GM12878 (cell line): ENCODE measurements around the gene ETV7. TPM values are rescaled to one million over a fixed set of nuclear protein-coding genes. Genes with fewer than 3 reads are reported as not detected.

Experiments used
- ATAC-seq: fragments of 200-7000 bp; cut with Tn5 transposase; 3 replicates; pipeline ENCODE4 v1.9.1; 2020; ENCODE audit warnings: mild to moderate bottlenecking, moderate library complexity
- BruUV-seq: library from RNA; stranded (reverse); fragments of 400-500 nt; replicated peaks from 2 replicates; lab custom pipeline; 2021; lab: Mats Ljungman, UMichigan
- CTCF ChIA-PET: fragments of 300-600 bp; sonication (Branson Sonifier 250); formaldehyde crosslinking; extraction: SDS; loops from one replicate; lab custom pipeline; 2021; ENCODE audit warnings: inconsistent platforms; lab: Yijun Ruan, JAX
- POLR2A ChIA-PET: fragments of 350-600 bp; formaldehyde crosslinking; extraction: SDS; loops from one replicate; lab custom pipeline; 2021; ENCODE audit warnings: inconsistent platforms; lab: Charles Lee
- RAD21 ChIA-PET: fragments of 300-600 bp; sonication (Branson Sonifier 250); formaldehyde crosslinking; loops from one replicate; lab custom pipeline; 2023; ENCODE audit warnings: antibody characterized with exemption; ENCODE audit not compliant: unreplicated experiment; lab: Charles Lee
- SMC1A ChIA-PET: fragments of 300-600 bp; sonication (Branson Sonifier 250); formaldehyde crosslinking; loops from one replicate; lab custom pipeline; 2023; ENCODE audit not compliant: unreplicated experiment, uncharacterized antibody; lab: Charles Lee
- DNase-seq: peaks from one replicate; pipeline ENCODE4 v3.0.0-alpha.2; 2011; ENCODE audit warnings: low read depth, low spot score
- FAIRE-seq: peaks from 3 replicates; lab custom pipeline; 2011; peaks lifted over from hg19 to GRCh38; lab: Jason Lieb, UNC
- H2AFZ ChIP-seq: 2 replicates; pipeline ENCODE4 v1.6.0; 2011; ENCODE audit warnings: low read depth, low read length, control low read depth; ENCODE audit not compliant: control insufficient read depth
- H3K27ac ChIP-seq: 2 replicates; pipeline ENCODE4 v1.5.1; 2011; ENCODE audit warnings: control low read depth; ENCODE audit not compliant: control insufficient read depth, insufficient read depth
- H3K27me3 ChIP-seq, 2 experiments: replicated peaks in 1 of 2; 2 replicates each; pipeline versions ENCODE4 v1.6.0 to v1.6.1; 2011; ENCODE audit warnings: low read length in 1 of 2; ENCODE audit not compliant: control insufficient read depth in 2 of 2, insufficient read depth in 2 of 2
- H3K36me3 ChIP-seq, 2 experiments: 2 replicates each; pipeline ENCODE4 v1.5.1; 2011; ENCODE audit warnings: low read length in 1 of 2; ENCODE audit not compliant: control insufficient read depth in 2 of 2, insufficient read depth in 2 of 2
- H3K4me1 ChIP-seq: 2 replicates; pipeline ENCODE4 v1.6.1; 2011; ENCODE audit warnings: mild to moderate bottlenecking, low read length, moderate library complexity, mixed read lengths; ENCODE audit not compliant: control insufficient read depth, insufficient read depth
- H3K4me2 ChIP-seq: 2 replicates; pipeline ENCODE4 v1.6.0; 2011; ENCODE audit warnings: control low read depth; ENCODE audit not compliant: control insufficient read depth, insufficient read depth
- H3K4me3 ChIP-seq: fragments of 200-600 bp; sonication (generic); 2 replicates; pipeline ENCODE4 v1.5.1; 2016
- H3K79me2 ChIP-seq: 2 replicates; pipeline ENCODE4 v1.6.0; 2011; ENCODE audit warnings: low read length; ENCODE audit not compliant: control insufficient read depth, insufficient read depth
- H3K9ac ChIP-seq: 2 replicates; pipeline ENCODE4 v1.8.0; 2011; ENCODE audit warnings: low read length, control low read depth, mixed read lengths; ENCODE audit not compliant: control insufficient read depth, insufficient read depth
- H3K9me3 ChIP-seq: replicated peaks from 3 replicates; pipeline ENCODE4 v1.5.1; 2011; ENCODE audit warnings: mild to moderate bottlenecking, low read length; ENCODE audit not compliant: control insufficient read depth, insufficient read depth
- H4K20me1 ChIP-seq: 2 replicates; pipeline ENCODE4 v1.6.0; 2011; ENCODE audit not compliant: control insufficient read depth, insufficient read depth
- CBX5 ChIP-seq: sonication (generic); IDR thresholded peaks from 2 replicates; pipeline ENCODE4 v1.6.1; 2016; ENCODE audit warnings: low read depth, moderate library complexity, mild to moderate bottlenecking, inconsistent platforms
- IRF4 ChIP-seq: IDR thresholded peaks from 2 replicates; pipeline ENCODE4 v1.6.1; 2011; ENCODE audit warnings: low read depth, low read length
- TCF3 ChIP-seq: IDR thresholded peaks from 2 replicates; pipeline ENCODE4 v1.6.1; 2012; ENCODE audit warnings: low read depth, mild to moderate bottlenecking, low read length, borderline replicate concordance; ENCODE audit not compliant: insufficient read depth
- WGBS: methylation state at CpG from one replicate; pipeline ENCODE4 v1.1.6; 2016; ENCODE audit warnings: low lambda C conversion rate; ENCODE audit not compliant: insufficient replicate concordance, insufficient coverage; ENCODE audit errors: missing lambda C conversion rate; 5-methylcytosine and 5-hydroxymethylcytosine counted together
- in situ Hi-C: fragments of 300-500 bp; cut with MboI; formaldehyde crosslinking; loops from 9 replicates; pipeline ENCODE4 v1.14.3; 2018; ENCODE audit warnings: mixed read lengths
- intact Hi-C: fragments of 100-400 bp; cut with micrococcal nuclease; formaldehyde crosslinking; loops from one replicate; pipeline ENCODE4 v1.14.2; 2022; ENCODE audit not compliant: unreplicated experiment
- polyA plus RNA-seq, 11 experiments: library from polyadenylated mRNA; depleted of rRNA in 4 of 11; unstranded in 6 of 11; stranded (reverse) in 5 of 11; fragments of >200 nt; fragmentation: Nextera tagmentation in 4 of 11; fragmentation: Illumina TruSeq in 1 of 11; extraction: Ambion mirVana in 4 of 11; extraction: Trizol in 1 of 11; gene quantifications; 1 replicate in 1 of 11; 2 replicates in 10 of 11; pipeline versions ENCODE4 v1.2.1 to v1.2.3, GENCODE V29; 2011 to 2016; ENCODE audit warnings: inconsistent platforms in 2 of 11, missing spikeins in 2 of 11, low read depth in 1 of 11
- total RNA-seq, 4 experiments: library from RNA; depleted of rRNA in 3 of 4; stranded (reverse); fragments of >200 nt in 3 of 4; fragmentation: Illumina TruSeq in 1 of 4; extraction: Trizol in 1 of 4; gene quantifications; 2 replicates each; pipeline versions ENCODE4 v1.2.1 to v1.2.3, GENCODE V29; 2013 to 2021
- TF ChIP-seq, protein P1 (sequence below): fragments of 150-350 bp; IDR thresholded peaks from 2 replicates; pipeline ENCODE4 v1.6.1; 2016; ENCODE audit warnings: low read depth, low read length
- TF ChIP-seq, protein P2 (sequence below): fragments of 450-650 bp; IDR thresholded peaks from 2 replicates; pipeline ENCODE4 v1.6.1; 2016; ENCODE audit warnings: mild to moderate bottlenecking, moderate library complexity, borderline replicate concordance

ETV7 gene
- total and polyA plus RNA-seq, 10 of the 15 experiments (the other 5 are each of a cell fraction or from before 2014, with no cell fraction given): 0.04 to 1.8 (median 1.3) TPM

DNA sequence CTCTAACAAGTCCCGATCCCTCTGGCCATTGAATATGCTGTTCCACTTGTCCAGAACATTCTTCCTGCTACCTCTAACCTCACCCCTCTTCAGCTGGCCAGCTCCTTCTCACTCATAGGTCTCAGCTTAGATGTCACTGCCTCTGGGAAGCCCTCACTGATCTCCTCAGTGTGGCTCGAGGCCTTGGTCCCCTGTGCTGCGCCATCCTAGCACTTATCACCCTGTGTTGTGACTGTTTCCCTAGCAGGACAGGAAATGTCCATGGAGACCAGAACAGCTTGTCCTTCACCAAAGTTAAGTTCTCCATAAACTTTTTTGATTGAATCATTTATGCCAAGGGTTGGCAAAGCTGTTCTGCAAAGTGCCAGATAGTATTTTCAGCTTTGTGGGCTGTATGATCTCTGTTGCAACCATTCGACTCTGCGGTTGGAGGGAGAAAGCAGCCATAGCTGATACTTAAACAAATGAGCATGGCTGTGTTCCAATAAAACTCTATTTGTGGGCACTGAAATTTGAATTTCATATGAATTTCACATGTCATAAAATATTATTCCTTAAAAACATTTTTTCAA, 44.3 kb downstream of the ETV7 start:
- no peak overlapping the region for H3K4me3 ChIP-seq
- BruUV-seq: no TSS peak
- in situ Hi-C loops: no loop called here
- no peaks in the 10 kb centered on the region for H3K36me3 ChIP-seq
- ATAC-seq: no peak
- H4K20me1 ChIP-seq: no peaks in the 10 kb centered on the region
- RAD21 ChIA-PET: interaction anchor here (11.6 kb wide), 1 partner anchor 13 kb away, joined by 311 read pairs; no protein-coding TSS in a partner anchor
- WGBS: 63% methylated on average over 5 of the region's 5 CpGs
- TF ChIP-seq CBX5 (no peak), IRF4 (no peak), TCF3 (no peak)
- TF ChIP-seq, protein P1, sequence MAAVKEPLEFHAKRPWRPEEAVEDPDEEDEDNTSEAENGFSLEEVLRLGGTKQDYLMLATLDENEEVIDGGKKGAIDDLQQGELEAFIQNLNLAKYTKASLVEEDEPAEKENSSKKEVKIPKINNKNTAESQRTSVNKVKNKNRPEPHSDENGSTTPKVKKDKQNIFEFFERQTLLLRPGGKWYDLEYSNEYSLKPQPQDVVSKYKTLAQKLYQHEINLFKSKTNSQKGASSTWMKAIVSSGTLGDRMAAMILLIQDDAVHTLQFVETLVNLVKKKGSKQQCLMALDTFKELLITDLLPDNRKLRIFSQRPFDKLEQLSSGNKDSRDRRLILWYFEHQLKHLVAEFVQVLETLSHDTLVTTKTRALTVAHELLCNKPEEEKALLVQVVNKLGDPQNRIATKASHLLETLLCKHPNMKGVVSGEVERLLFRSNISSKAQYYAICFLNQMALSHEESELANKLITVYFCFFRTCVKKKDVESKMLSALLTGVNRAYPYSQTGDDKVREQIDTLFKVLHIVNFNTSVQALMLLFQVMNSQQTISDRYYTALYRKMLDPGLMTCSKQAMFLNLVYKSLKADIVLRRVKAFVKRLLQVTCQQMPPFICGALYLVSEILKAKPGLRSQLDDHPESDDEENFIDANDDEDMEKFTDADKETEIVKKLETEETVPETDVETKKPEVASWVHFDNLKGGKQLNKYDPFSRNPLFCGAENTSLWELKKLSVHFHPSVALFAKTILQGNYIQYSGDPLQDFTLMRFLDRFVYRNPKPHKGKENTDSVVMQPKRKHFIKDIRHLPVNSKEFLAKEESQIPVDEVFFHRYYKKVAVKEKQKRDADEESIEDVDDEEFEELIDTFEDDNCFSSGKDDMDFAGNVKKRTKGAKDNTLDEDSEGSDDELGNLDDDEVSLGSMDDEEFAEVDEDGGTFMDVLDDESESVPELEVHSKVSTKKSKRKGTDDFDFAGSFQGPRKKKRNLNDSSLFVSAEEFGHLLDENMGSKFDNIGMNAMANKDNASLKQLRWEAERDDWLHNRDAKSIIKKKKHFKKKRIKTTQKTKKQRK: no peak
- TF ChIP-seq, protein P2, sequence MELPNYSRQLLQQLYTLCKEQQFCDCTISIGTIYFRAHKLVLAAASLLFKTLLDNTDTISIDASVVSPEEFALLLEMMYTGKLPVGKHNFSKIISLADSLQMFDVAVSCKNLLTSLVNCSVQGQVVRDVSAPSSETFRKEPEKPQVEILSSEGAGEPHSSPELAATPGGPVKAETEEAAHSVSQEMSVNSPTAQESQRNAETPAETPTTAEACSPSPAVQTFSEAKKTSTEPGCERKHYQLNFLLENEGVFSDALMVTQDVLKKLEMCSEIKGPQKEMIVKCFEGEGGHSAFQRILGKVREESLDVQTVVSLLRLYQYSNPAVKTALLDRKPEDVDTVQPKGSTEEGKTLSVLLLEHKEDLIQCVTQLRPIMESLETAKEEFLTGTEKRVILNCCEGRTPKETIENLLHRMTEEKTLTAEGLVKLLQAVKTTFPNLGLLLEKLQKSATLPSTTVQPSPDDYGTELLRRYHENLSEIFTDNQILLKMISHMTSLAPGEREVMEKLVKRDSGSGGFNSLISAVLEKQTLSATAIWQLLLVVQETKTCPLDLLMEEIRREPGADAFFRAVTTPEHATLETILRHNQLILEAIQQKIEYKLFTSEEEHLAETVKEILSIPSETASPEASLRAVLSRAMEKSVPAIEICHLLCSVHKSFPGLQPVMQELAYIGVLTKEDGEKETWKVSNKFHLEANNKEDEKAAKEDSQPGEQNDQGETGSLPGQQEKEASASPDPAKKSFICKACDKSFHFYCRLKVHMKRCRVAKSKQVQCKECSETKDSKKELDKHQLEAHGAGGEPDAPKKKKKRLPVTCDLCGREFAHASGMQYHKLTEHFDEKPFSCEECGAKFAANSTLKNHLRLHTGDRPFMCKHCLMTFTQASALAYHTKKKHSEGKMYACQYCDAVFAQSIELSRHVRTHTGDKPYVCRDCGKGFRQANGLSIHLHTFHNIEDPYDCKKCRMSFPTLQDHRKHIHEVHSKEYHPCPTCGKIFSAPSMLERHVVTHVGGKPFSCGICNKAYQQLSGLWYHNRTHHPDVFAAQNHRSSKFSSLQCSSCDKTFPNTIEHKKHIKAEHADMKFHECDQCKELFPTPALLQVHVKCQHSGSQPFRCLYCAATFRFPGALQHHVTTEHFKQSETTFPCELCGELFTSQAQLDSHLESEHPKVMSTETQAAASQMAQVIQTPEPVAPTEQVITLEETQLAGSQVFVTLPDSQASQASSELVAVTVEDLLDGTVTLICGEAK: no peak
- TF ChIP-seq, all 136 proteins: peak for 0
- Histone ChIP-seq H3K79me2 (no peaks in the 10 kb centered on the region), H3K9me3 (no peaks in the 10 kb centered on the region), H3K4me1 (peaks cover 26% of the 10 kb centered on the region), H3K27ac (no peak overlapping the region), H2AFZ (no peak overlapping the region), H3K4me2 (no peak overlapping the region), H3K27me3 (no peaks in the 10 kb centered on the region), H3K9ac (no peak overlapping the region)
- intact Hi-C loops: no loop called here
- no peak for DNase-seq
- SMC1A ChIA-PET: interaction anchor here (0.8 to 13.7 kb wide), 3 partner anchors 17 to 140 kb away, joined by 3 to 386 read pairs (median 7); no protein-coding TSS in a partner anchor
- CTCF ChIA-PET: interaction anchor here (1.2 to 19.9 kb wide), 3 partner anchors 14 to 807 kb away, joined by 3 to 483 read pairs (median 5); no protein-coding TSS in a partner anchor
- no peak for FAIRE-seq
- POLR2A ChIA-PET: interaction anchor here (1.4 to 3.0 kb wide), 2 partner anchors 15 kb away, joined by 5 to 9 read pairs; no protein-coding TSS in a partner anchor
